ENCODE results near the gene FRMD5.
"Not testable (repeated sequence)": the region's sequence is repeated elsewhere in the genome, so short reads cannot be mapped to it uniquely, and the experiment has no call there.

The FRMD5 gene

DNA sequence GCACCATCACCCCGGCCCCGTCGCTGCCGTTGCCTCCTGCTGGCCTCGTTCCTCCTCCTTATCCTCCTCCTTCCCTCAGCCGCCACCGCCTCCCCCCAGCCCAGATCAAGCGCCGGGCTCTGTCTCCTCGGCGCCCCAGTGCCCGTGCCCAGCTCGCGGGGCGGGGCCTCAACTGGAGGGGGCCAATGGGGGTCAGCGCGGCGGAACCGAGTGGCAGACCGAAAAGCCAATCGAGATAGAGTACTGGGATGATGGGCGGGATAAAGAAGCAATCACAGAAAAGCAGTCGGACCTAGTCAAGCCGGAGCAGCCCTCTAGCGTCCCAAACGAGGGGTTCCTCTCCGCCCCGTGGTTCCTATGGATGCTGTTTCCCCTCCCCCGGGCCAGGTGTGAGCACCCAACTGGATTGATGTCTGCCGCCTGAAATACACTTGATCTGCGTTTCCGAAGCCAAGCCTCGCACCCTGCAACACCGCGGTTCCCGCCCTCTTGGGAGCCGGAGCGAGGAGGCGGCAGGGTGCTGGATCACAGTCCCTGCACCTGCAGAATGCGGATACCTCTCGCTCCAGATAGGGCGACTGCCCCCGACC, at the start of gene FRMD5:
Gene FRMD5 (minus strand): TSS at position 121 of the 590 bp plus-strand sequence.
- peak; percentile 52 for TF ChIP-seq CTCF (IDR thresholded peaks at IDR 0.05; ENCODE audit: low read depth, low read length, missing control alignments)
- peak; percentile 79 for DNase-seq (ENCODE audit: low read depth)
- peak within 1 kb of the TSS; percentile 67 for H3K4me3 ChIP-seq (ENCODE audit: low read depth, low read length)

- TF ChIP-seq CTCF (IDR thresholded peaks at IDR 0.05; ENCODE audit: low read depth, low read length, missing control alignments): no peak
- no peak overlapping the region for H3K4me3 ChIP-seq (ENCODE audit: low read depth, low read length)
- DNase-seq (ENCODE audit: low read depth): no peak
Measured at GRCh38 chr15:44243829-44244228, 48.8 kb upstream of the FRMD5 start.

GRCh38 chr15:44243141-44243540, 48.1 kb upstream of the FRMD5 start:
- DNase-seq (ENCODE audit: low read depth): no peak
- no peak for TF ChIP-seq CTCF (IDR thresholded peaks at IDR 0.05; ENCODE audit: low read depth, low read length, missing control alignments)
- no peak overlapping the region for H3K4me3 ChIP-seq (ENCODE audit: low read depth, low read length)

- no peak for DNase-seq (ENCODE audit: low read depth)
- H3K4me3 ChIP-seq (ENCODE audit: low read depth, low read length): no peak overlapping the region
- no peak for TF ChIP-seq CTCF (IDR thresholded peaks at IDR 0.05; ENCODE audit: low read depth, low read length, missing control alignments)
Measured at GRCh38 chr15:44231842-44232241, 36.8 kb upstream of the FRMD5 start.

DNA sequence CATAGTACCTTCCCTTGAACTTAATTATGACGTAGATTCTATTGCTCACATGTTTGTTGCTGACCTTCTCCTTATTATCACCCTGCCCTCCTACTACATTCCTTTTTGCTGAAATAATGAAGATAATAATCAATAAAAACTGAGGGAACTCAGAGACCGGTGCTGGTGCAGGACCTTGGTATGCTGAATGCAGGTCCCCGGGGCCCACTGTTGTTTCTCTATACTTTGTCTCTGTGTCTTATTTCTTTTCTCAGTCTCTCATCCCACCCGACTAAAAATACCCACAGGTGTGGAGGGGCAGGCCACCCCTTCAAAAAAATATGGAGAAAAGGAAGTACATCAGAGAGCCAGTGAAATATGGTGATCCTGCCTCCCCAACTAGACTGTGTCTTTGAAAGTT, 34.2 kb upstream of the FRMD5 start:
- not testable (repeated sequence) for DNase-seq (ENCODE audit: low read depth); H3K4me3 ChIP-seq (ENCODE audit: low read depth, low read length)

DNA sequence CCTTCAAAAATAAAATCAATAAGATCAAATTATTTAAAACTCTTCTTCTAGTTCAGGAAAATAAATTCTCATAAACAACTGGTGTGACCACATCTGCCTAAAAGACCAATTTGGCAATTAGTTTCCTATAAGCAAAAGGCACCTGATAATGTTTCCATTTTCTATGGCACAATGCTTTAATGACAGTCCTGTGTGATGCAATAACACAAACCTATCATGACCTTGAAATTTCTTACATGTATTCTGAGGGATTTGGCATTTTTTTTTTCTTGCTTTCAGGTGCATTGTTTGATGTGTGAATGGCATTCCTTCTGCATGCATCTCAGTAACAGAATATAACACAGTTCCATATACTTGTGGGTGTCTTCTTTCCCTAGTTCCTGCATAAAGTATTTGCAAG, 32.5 kb upstream of the FRMD5 start:
- TF ChIP-seq CTCF (IDR thresholded peaks at IDR 0.05; ENCODE audit: low read depth, low read length, missing control alignments): no peak
- no peak for DNase-seq (ENCODE audit: low read depth)
- no peak overlapping the region for H3K4me3 ChIP-seq (ENCODE audit: low read depth, low read length)

DNA sequence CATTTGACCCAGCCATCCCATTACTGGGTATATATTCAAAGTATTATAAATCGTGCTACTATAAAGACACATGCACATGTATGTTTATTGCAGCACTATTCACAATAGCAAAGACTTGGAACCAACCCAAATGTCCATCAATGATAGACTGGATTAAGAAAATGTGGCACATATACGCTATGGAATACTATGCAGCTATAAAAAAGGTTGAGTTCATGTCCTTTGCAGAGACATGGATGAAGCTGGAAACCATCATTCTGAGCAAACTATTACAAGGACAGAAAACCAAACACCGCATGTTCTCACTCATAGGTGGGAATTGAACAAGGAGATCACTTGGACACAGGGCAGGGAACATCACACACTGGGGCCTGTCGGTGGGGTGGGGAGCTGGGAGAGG, 31.9 kb upstream of the FRMD5 start:
- not testable (repeated sequence) for H3K4me3 ChIP-seq (ENCODE audit: low read depth, low read length); DNase-seq (ENCODE audit: low read depth)

DNA sequence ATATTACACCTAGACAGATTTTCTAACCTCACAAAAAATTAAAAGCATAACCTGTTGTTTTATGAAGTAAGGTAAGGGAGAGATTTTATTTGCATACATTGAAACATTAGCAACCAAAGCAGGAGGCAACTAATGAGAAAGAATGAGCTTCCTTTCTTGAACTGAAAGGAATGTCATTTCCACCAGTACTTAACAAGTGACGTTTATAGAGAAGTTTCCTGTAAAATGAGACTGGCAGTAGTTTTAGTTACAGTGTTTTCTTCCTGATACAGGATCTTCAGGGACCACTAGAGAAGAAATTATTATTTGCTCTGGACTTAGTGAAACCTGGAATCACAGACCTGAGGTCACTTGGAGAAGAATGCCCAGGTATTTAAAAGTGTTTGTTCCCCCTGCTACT, 27.4 kb upstream of the FRMD5 start:
- DNase-seq (ENCODE audit: low read depth): no peak
- no peak overlapping the region for H3K4me3 ChIP-seq (ENCODE audit: low read depth, low read length)
- TF ChIP-seq CTCF (IDR thresholded peaks at IDR 0.05; ENCODE audit: low read depth, low read length, missing control alignments): no peak

Measured in GM12864 (cell line).